ENCODE data around the gene BMPR2. TPM values are rescaled to one million over a fixed set of nuclear protein-coding genes. Genes with fewer than 3 reads are reported as not detected.
"Not testable (repeated sequence)": the region's sequence is repeated elsewhere in the genome, so short reads cannot be mapped to it uniquely, and the experiment has no call there.

Gene BMPR2
- polyA plus RNA-seq, 3 donors = 4.1 to 6.4 (median 4.8) TPM

GRCh38 chr2:202373490-202373889, 2.6 kb upstream of the BMPR2 start:
- no peak overlapping the region for H3K9ac ChIP-seq (ENCODE audit: insufficient read depth, low read length, poor library complexity, severe bottlenecking)
- no peak overlapping the region for H3K27ac Mint-ChIP-seq

GRCh38 chr2:202374383-202374782, 1.7 kb upstream of the BMPR2 start:
- peaks cover 18 to 33% of the 10 kb centered on the region in 2 donors for H3K4me1 ChIP-seq (ENCODE audit: control insufficient read depth in 1 of 2, insufficient read depth in 2 of 2, low read length in 2 of 2)
- peaks cover 4 to 24% of the 10 kb centered on the region in 2 donors for H3K27me3 ChIP-seq (ENCODE audit: control insufficient read depth in 2 of 2, insufficient read depth in 2 of 2, low read length in 2 of 2)
- H4K20me1 ChIP-seq (ENCODE audit: insufficient read depth, low read length) = peaks cover 26% of the 10 kb centered on the region
- peaks cover 36% of the 10 kb centered on the region for H3K4me1 Mint-ChIP-seq
- H3K9me3 ChIP-seq (replicated peaks in 1 of 2; ENCODE audit: control insufficient read depth in 1 of 2, insufficient read depth in 1 of 2, low read length in 2 of 2); H3K4me2 ChIP-seq (replicated peaks; ENCODE audit: extremely low read depth, low read length, poor library complexity, severe bottlenecking); H3K36me3 Mint-ChIP-seq; H3K9me3 Mint-ChIP-seq; H3K36me3 ChIP-seq (replicated peaks in 1 of 2; ENCODE audit: control insufficient read depth in 1 of 2, insufficient read depth in 2 of 2, low read length in 2 of 2); H3K9ac ChIP-seq (ENCODE audit: insufficient read depth, low read length, poor library complexity, severe bottlenecking); H3K4me3 Mint-ChIP-seq; H3K4me3 ChIP-seq (replicated peaks in 1 of 3; ENCODE audit: low read depth in 2 of 3, low read length in 3 of 3); H3K27ac Mint-ChIP-seq; H3K27ac ChIP-seq (ENCODE audit: low read depth in 1 of 2, low read length in 2 of 2); DNase-seq; H2AFZ ChIP-seq (ENCODE audit: insufficient read depth, low read depth, low read length, poor library complexity, severe bottlenecking): not testable (repeated sequence)
- WGBS (ENCODE audit: insufficient coverage) = no CpG with 5 or more reads among the region's 22 CpGs
- peaks cover 28% of the 10 kb centered on the region for H3K79me2 ChIP-seq (ENCODE audit: insufficient read depth, low read length)
- peaks cover 3 to 33% (median 17%) of the 10 kb centered on the region in 3 donors for H3K27me3 Mint-ChIP-seq (ENCODE audit: low read depth in 3 of 3)
- intact Hi-C loops (cut with micrococcal nuclease) = loop anchor here (10.0 kb wide), 2 partner anchors 110 to 640 kb away; partner anchors contain the start of genes NBEAL1 (in 1 of the 2) and NOP58 (in 1 of the 2)

More at GRCh38 chr2:202373490-202373889, 2.6 kb upstream of the BMPR2 start:
- peaks cover 3 to 30% (median 15%) of the 10 kb centered on the region in 3 donors for H3K27me3 Mint-ChIP-seq (ENCODE audit: low read depth in 3 of 3)
- no peak overlapping the region for H2AFZ ChIP-seq (ENCODE audit: insufficient read depth, low read depth, low read length, poor library complexity, severe bottlenecking)
- H3K27me3 ChIP-seq (ENCODE audit: control insufficient read depth in 2 of 2, insufficient read depth in 2 of 2, low read length in 2 of 2) = peaks cover 4 to 19% of the 10 kb centered on the region in 2 donors
- H3K79me2 ChIP-seq (ENCODE audit: insufficient read depth, low read length) = peaks cover 19% of the 10 kb centered on the region
- peaks cover 27% of the 10 kb centered on the region for H3K4me1 Mint-ChIP-seq
- H3K4me2 ChIP-seq (replicated peaks; ENCODE audit: extremely low read depth, low read length, poor library complexity, severe bottlenecking) = no peak overlapping the region
- WGBS (ENCODE audit: insufficient coverage) = 100% methylated on average over 6 of the region's 7 CpGs
- H4K20me1 ChIP-seq (ENCODE audit: insufficient read depth, low read length) = peaks cover 17% of the 10 kb centered on the region
- H3K4me3 Mint-ChIP-seq = no peak overlapping the region
- DNase-seq = no peak
- H3K36me3 Mint-ChIP-seq = no peaks in the 10 kb centered on the region
- H3K27ac ChIP-seq (ENCODE audit: low read depth in 1 of 2, low read length in 2 of 2) = no peak overlapping the region
- H3K4me3 ChIP-seq (replicated peaks in 1 of 3; ENCODE audit: low read depth in 2 of 3, low read length in 3 of 3) = no peak overlapping the region
- no peak for TF ChIP-seq CTCF (IDR thresholded peaks at IDR 0.05)
- H3K9me3 Mint-ChIP-seq = peaks cover 0 to 2% (median 2%) of the 10 kb centered on the region in 7 donors
- intact Hi-C loops (cut with micrococcal nuclease) = loop anchor here (10.0 kb wide), 2 partner anchors 109 to 641 kb away; partner anchors contain the start of genes NBEAL1 (in 1 of the 2) and NOP58 (in 1 of the 2)
- peaks cover 15 to 24% of the 10 kb centered on the region in 2 donors for H3K4me1 ChIP-seq (ENCODE audit: control insufficient read depth in 1 of 2, insufficient read depth in 2 of 2, low read length in 2 of 2)
- no peaks in the 10 kb centered on the region for H3K9me3 ChIP-seq (replicated peaks in 1 of 2; ENCODE audit: control insufficient read depth in 1 of 2, insufficient read depth in 1 of 2, low read length in 2 of 2)
- H3K36me3 ChIP-seq (replicated peaks in 1 of 2; ENCODE audit: control insufficient read depth in 1 of 2, insufficient read depth in 2 of 2, low read length in 2 of 2) = no peaks in the 10 kb centered on the region

Data from CD14-positive monocyte (primary cell).